Parathyroid adenoma (tissue), 2 donors: Measurements from ENCODE around the gene GBP2.

Experiments
- H2AFZ ChIP-seq: fragments of 300-600 bp; sonication (generic); one replicate; pipeline ENCODE4 v1.7.0; 2017; ENCODE audit warnings: antibody characterized with exemption, mild to moderate bottlenecking
- H3K27ac ChIP-seq: fragments of 300-600 bp; sonication (generic); one replicate; pipeline ENCODE4 v1.7.0; 2017
- H3K27me3 ChIP-seq: fragments of 300-600 bp; sonication (generic); one replicate; pipeline ENCODE4 v1.7.0; 2017; ENCODE audit warnings: low read length; ENCODE audit not compliant: control insufficient read depth, insufficient read depth
- H3K36me3 ChIP-seq: fragments of 300-600 bp; sonication (generic); one replicate; pipeline ENCODE4 v1.7.0; 2017; ENCODE audit warnings: low read length; ENCODE audit not compliant: control insufficient read depth, insufficient read depth
- H3K4me1 ChIP-seq: fragments of 300-600 bp; sonication (generic); one replicate; pipeline ENCODE4 v1.7.0; 2017; ENCODE audit warnings: control low read depth
- H3K4me2 ChIP-seq: fragments of 300-600 bp; sonication (generic); one replicate; pipeline ENCODE4 v1.7.0; 2017; ENCODE audit warnings: low read length
- H3K4me3 ChIP-seq: fragments of 300-600 bp; sonication (generic); one replicate; pipeline ENCODE4 v1.7.0; 2017; ENCODE audit warnings: low read depth, low read length
- H3K79me2 ChIP-seq: fragments of 300-600 bp; sonication (generic); one replicate; pipeline ENCODE4 v1.7.0; 2017; ENCODE audit warnings: control low read depth
- H3K9ac ChIP-seq: fragments of 300-600 bp; sonication (generic); one replicate; pipeline ENCODE4 v1.7.0; 2017; ENCODE audit warnings: mild to moderate bottlenecking
- H3K9me3 ChIP-seq: fragments of 300-600 bp; sonication (generic); one replicate; pipeline ENCODE4 v1.7.0; 2017; ENCODE audit warnings: low read length; ENCODE audit not compliant: control insufficient read depth
- TF ChIP-seq, protein P1 (sequence below): fragments of 300-600 bp; sonication (generic); IDR thresholded peaks from one replicate; pipeline ENCODE4 v1.7.0; 2017; ENCODE audit warnings: antibody characterized with exemption, mild to moderate bottlenecking
- donor health status: primary hyperparathyroidism.

The GBP2 gene

DNA sequence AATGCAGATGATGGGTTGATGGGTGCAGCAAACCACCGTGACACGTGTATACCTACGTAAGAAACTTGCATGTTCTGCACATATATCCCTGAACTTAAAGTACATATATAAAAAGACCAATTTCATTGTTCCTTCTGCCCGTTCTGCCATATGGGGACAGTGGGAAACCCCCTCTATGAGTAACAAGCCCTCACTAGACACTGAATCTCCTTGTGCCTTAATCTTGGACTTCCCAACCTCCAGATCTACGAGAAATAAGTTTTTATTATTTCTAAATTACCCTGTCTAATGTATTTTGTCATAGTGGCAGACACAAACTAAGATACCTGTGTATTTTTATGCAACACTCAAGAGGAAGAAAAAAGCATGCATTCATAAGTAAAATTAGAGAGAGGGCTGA lies 39.9 kb upstream of the GBP2 start:
- no peaks in the 10 kb centered on the region for H3K4me1 ChIP-seq
- no peak overlapping the region for H3K4me2 ChIP-seq
- H3K9ac ChIP-seq = no peak overlapping the region
- H3K9me3 ChIP-seq = no peaks in the 10 kb centered on the region
- H2AFZ ChIP-seq = no peak overlapping the region
- no peaks in the 10 kb centered on the region for H3K27me3 ChIP-seq
- no peak overlapping the region for H3K27ac ChIP-seq
- H3K79me2 ChIP-seq = no peaks in the 10 kb centered on the region
- TF ChIP-seq, protein P1, sequence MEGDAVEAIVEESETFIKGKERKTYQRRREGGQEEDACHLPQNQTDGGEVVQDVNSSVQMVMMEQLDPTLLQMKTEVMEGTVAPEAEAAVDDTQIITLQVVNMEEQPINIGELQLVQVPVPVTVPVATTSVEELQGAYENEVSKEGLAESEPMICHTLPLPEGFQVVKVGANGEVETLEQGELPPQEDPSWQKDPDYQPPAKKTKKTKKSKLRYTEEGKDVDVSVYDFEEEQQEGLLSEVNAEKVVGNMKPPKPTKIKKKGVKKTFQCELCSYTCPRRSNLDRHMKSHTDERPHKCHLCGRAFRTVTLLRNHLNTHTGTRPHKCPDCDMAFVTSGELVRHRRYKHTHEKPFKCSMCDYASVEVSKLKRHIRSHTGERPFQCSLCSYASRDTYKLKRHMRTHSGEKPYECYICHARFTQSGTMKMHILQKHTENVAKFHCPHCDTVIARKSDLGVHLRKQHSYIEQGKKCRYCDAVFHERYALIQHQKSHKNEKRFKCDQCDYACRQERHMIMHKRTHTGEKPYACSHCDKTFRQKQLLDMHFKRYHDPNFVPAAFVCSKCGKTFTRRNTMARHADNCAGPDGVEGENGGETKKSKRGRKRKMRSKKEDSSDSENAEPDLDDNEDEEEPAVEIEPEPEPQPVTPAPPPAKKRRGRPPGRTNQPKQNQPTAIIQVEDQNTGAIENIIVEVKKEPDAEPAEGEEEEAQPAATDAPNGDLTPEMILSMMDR = no peak
- no peak overlapping the region for H3K4me3 ChIP-seq
- H3K36me3 ChIP-seq = no peaks in the 10 kb centered on the region

DNA sequence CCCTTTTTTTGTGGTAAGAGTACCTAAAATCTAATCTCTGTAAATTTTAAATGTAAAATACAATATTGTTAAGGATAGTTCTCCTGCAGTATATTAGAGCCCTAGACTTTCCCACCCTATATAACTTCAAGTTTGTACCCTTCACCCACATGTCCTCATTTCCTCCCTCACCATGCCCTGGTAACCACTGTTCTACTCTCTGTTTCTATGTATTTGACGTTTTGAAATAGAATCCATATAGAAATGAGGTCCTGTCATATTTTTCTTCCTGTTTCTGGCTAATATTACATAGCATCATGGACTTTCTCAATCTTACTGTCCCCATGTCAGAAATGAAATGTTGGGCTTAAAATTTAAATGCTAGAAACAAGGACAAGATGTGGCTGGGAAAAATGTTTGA lies 25.1 kb upstream of the GBP2 start:
- TF ChIP-seq, protein P1 = no peak
- H3K27me3 ChIP-seq = no peaks in the 10 kb centered on the region

DNA sequence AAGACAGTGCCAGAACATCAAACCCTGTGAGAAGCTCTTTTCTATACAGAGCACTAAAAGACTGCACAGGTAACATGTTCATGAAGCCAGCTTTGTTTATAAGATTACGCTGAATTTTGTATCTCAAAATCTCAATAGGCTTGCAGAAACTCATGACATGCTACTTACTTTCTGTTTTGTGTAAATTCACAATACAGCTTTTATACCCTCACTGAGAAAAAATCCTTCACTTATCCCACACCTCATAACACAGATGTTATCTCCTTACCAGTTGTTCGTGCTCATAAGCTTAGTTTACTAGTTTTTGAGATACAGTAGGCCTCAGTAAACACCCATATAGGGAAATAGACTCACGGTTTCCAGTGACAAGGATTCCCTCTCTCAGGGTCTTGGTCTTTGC lies 24.1 kb upstream of the GBP2 start:
- Histone ChIP-seq H3K36me3 (no peaks in the 10 kb centered on the region), H3K4me1 (no peaks in the 10 kb centered on the region), H3K79me2 (no peaks in the 10 kb centered on the region), H3K4me3 (no peak overlapping the region), H3K27ac (peak overlapping the region; percentile 51), H2AFZ (peak overlapping the region; percentile 46), H3K9ac (no peak overlapping the region), H3K4me2 (peak overlapping the region; percentile 19), H3K9me3 (no peaks in the 10 kb centered on the region), H3K27me3 (no peaks in the 10 kb centered on the region)
- TF ChIP-seq, protein P1 = no peak

More for the DNA sequence above, 25.1 kb upstream of the GBP2 start:
- H3K36me3 ChIP-seq = no peaks in the 10 kb centered on the region
- no peaks in the 10 kb centered on the region for H3K79me2 ChIP-seq
- no peak overlapping the region for H3K4me2 ChIP-seq
- no peak overlapping the region for H3K9ac ChIP-seq
- H3K9me3 ChIP-seq = no peaks in the 10 kb centered on the region
- H3K4me1 ChIP-seq = no peaks in the 10 kb centered on the region
- H3K27ac ChIP-seq = no peak overlapping the region
- no peak overlapping the region for H3K4me3 ChIP-seq
- no peak overlapping the region for H2AFZ ChIP-seq

DNA sequence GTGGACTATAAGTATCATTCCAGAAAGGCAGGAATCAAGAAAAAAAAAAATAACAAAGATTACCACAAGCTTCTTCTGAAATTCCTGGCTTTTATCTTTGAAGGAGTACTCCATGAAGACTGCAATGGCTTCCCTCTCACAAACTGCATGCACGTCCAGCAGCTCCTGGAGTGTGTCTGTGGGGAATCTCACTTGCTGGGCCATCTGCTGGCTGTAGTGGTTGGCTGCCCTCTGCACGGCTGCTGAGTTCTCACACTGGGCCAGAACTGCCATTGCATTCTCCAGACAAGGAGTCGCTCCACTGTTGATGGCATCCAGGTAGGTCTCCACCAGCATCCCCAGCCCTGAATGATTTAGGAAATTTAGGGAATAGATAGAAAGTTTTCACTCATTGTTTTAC lies 23.3 kb upstream of the GBP2 start:
- Histone ChIP-seq H3K36me3 (no peaks in the 10 kb centered on the region), H3K27ac (no peak overlapping the region), H2AFZ (peak overlapping the region; percentile 46), H3K4me1 (no peaks in the 10 kb centered on the region), H3K4me3 (no peak overlapping the region), H3K4me2 (no peak overlapping the region), H3K9me3 (no peaks in the 10 kb centered on the region), H3K27me3 (no peaks in the 10 kb centered on the region), H3K9ac (no peak overlapping the region), H3K79me2 (no peaks in the 10 kb centered on the region)
- TF ChIP-seq, protein P1 = peak; percentile 27
